Measurements from ENCODE around the gene PPP4R4. TPM values are rescaled to one million over a fixed set of nuclear protein-coding genes. Genes with fewer than 3 reads are reported as not detected.

The PPP4R4 gene
- total RNA-seq, 1 donor from 2014 or later = 1.9 TPM

GRCh38 chr14:94161058-94161457 is 13.1 kb upstream of the PPP4R4 start:
- H3K4me3 Mint-ChIP-seq = no peak overlapping the region
- peaks cover 11% of the 10 kb centered on the region for H3K4me1 Mint-ChIP-seq (ENCODE audit: unreplicated experiment)
- no peak for TF ChIP-seq CTCF (conservative IDR thresholded peaks at IDR 0.05)
- no peak for DNase-seq (ENCODE audit: extremely low spot score, unreplicated experiment)
- no peak overlapping the region for H3K27ac Mint-ChIP-seq
- H3K9me3 Mint-ChIP-seq = no peaks in the 10 kb centered on the region
- no peaks in the 10 kb centered on the region for H3K36me3 Mint-ChIP-seq
- H3K27me3 Mint-ChIP-seq = peaks cover 38% of the 10 kb centered on the region

- no peak for TF ChIP-seq CTCF (conservative IDR thresholded peaks at IDR 0.05)
- peaks cover 10% of the 10 kb centered on the region for H3K4me1 Mint-ChIP-seq (ENCODE audit: unreplicated experiment)
- H3K27ac Mint-ChIP-seq = no peak overlapping the region
- peaks cover 44% of the 10 kb centered on the region for H3K27me3 Mint-ChIP-seq
- H3K36me3 Mint-ChIP-seq = no peaks in the 10 kb centered on the region
- no peak overlapping the region for H3K4me3 Mint-ChIP-seq
- DNase-seq (ENCODE audit: extremely low spot score, unreplicated experiment) = no peak
- H3K9me3 Mint-ChIP-seq = no peaks in the 10 kb centered on the region
Observed at GRCh38 chr14:94161981-94162380, 12.1 kb upstream of the PPP4R4 start.

GRCh38 chr14:94162466-94162865 is 11.7 kb upstream of the PPP4R4 start:
- Mint-ChIP-seq H3K4me3 (no peak overlapping the region), H3K4me1 (ENCODE audit: unreplicated experiment) (peaks cover 7% of the 10 kb centered on the region), H3K27me3 (peaks cover 46% of the 10 kb centered on the region), H3K9me3 (no peaks in the 10 kb centered on the region), H3K36me3 (no peaks in the 10 kb centered on the region), H3K27ac (no peak overlapping the region)
- no peak for DNase-seq (ENCODE audit: extremely low spot score, unreplicated experiment)
- TF ChIP-seq CTCF (conservative IDR thresholded peaks at IDR 0.05) = no peak

GRCh38 chr14:94163796-94164195 is 10.3 kb upstream of the PPP4R4 start:
- Mint-ChIP-seq H3K4me1 (ENCODE audit: unreplicated experiment) (peaks cover 7% of the 10 kb centered on the region), H3K27ac (no peak overlapping the region), H3K4me3 (no peak overlapping the region), H3K9me3 (no peaks in the 10 kb centered on the region), H3K27me3 (peaks cover 53% of the 10 kb centered on the region), H3K36me3 (no peaks in the 10 kb centered on the region)
- TF ChIP-seq CTCF (conservative IDR thresholded peaks at IDR 0.05) = no peak
- DNase-seq (ENCODE audit: extremely low spot score, unreplicated experiment) = no peak

- no peaks in the 10 kb centered on the region for H3K36me3 Mint-ChIP-seq
- peaks cover 7% of the 10 kb centered on the region for H3K4me1 Mint-ChIP-seq (ENCODE audit: unreplicated experiment)
- peak overlapping the region; percentile 56 for H3K4me3 Mint-ChIP-seq
- no peaks in the 10 kb centered on the region for H3K9me3 Mint-ChIP-seq
- H3K27ac Mint-ChIP-seq = peak overlapping the region; percentile 74
- peaks cover 49% of the 10 kb centered on the region for H3K27me3 Mint-ChIP-seq
- DNase-seq (ENCODE audit: extremely low spot score, unreplicated experiment) = no peak
- TF ChIP-seq CTCF (conservative IDR thresholded peaks at IDR 0.05) = no peak
Observed at GRCh38 chr14:94164685-94165431, 9.3 kb upstream of the PPP4R4 start.

Measured in type B pancreatic cell (in vitro differentiated cells).